Measurements from ENCODE around the gene OGDHL.

GRCh38 chr10:49769692-49770091, 7.6 kb upstream of the OGDHL start:
- no peak for TF ChIP-seq CTCF (IDR thresholded peaks at IDR 0.05; ENCODE audit: insufficient read depth, low read depth, low read length)
- TF ChIP-seq EZH2 (IDR thresholded peaks at IDR 0.05; ENCODE audit: insufficient read depth, low read length): no peak

Measured in astrocyte (in vitro differentiated cells and primary cell).